GM18861 (cell line): ENCODE results near the gene TMEM132E.

Source experiments
- ATAC-seq: cut with Tn5 transposase; IDR thresholded peaks from one replicate; pipeline ENCODE4 v1.9.1; 2021; ENCODE audit not compliant: unreplicated experiment

Gene TMEM132E

GRCh38 chr17:34633760-34634159 is 54.4 kb downstream of the TMEM132E start:
- no peak for ATAC-seq

- no peak for ATAC-seq
These were observed 55.3 kb downstream of the TMEM132E start for GRCh38 chr17:34634551-34635160.

- ATAC-seq = no peak
These were observed 56.5 kb downstream of the TMEM132E start for GRCh38 chr17:34635876-34636275.

- no peak for ATAC-seq
These were observed 57.7 kb downstream of the TMEM132E start for GRCh38 chr17:34637041-34637547.

GRCh38 chr17:34637548-34638525 is 58.5 kb downstream of the TMEM132E start:
- no peak for ATAC-seq

GRCh38 chr17:34638526-34639260 is 59.3 kb downstream of the TMEM132E start:
- no peak for ATAC-seq

GRCh38 chr17:34639706-34640425 is 60.5 kb downstream of the TMEM132E start:
- no peak for ATAC-seq

- ATAC-seq = no peak
These were observed 62.0 kb downstream of the TMEM132E start for GRCh38 chr17:34641368-34641767.

- no peak for ATAC-seq
These were observed 65.7 kb downstream of the TMEM132E start for GRCh38 chr17:34644941-34645550.

- ATAC-seq = no peak
These were observed 66.2 kb downstream of the TMEM132E start for GRCh38 chr17:34645594-34645993.

GRCh38 chr17:34647511-34647910 is 68.1 kb downstream of the TMEM132E start:
- ATAC-seq = no peak

- ATAC-seq = no peak
These were observed 70.8 kb downstream of the TMEM132E start for GRCh38 chr17:34650051-34650750.

GRCh38 chr17:34651402-34651811 is 72.0 kb downstream of the TMEM132E start:
- ATAC-seq = no peak

GRCh38 chr17:34652021-34652555 is 72.7 kb downstream of the TMEM132E start:
- no peak for ATAC-seq

GRCh38 chr17:34653511-34653910 is 74.1 kb downstream of the TMEM132E start:
- no peak for ATAC-seq

GRCh38 chr17:34654276-34654880 is 75.0 kb downstream of the TMEM132E start:
- ATAC-seq = no peak

- no peak for ATAC-seq
These were observed 75.5 kb downstream of the TMEM132E start for GRCh38 chr17:34654881-34655276.

GRCh38 chr17:34656801-34657200 is 77.4 kb downstream of the TMEM132E start:
- no peak for ATAC-seq
